Measurements from ENCODE around the gene MBP.
A peak's percentile ranks its signal among the peaks of the same experiment; 100 is the strongest.

Gene MBP

GRCh38 chr18:76984193-76985155 lies 148.1 kb downstream of the MBP start:
- Histone ChIP-seq H3K9me3 (no peaks in the 10 kb centered on the region), H3K27ac (no peak overlapping the region), H3K4me1 (ENCODE audit: control insufficient read depth in 1 of 2, insufficient read depth in 1 of 2, low read depth in 1 of 2, low read length in 1 of 2) (peaks cover 0 to 5% of the 10 kb centered on the region in 2 experiments), H3K4me3 (ENCODE audit: low read depth in 1 of 2, low read length in 1 of 2) (no peak overlapping the region), H3K36me3 (no peaks in the 10 kb centered on the region), H3K27me3 (no peaks in the 10 kb centered on the region)
- no peak for TF ChIP-seq CTCF (IDR thresholded peaks at IDR 0.05)

GRCh38 chr18:76983613-76984051 lies 149.0 kb downstream of the MBP start:
- Histone ChIP-seq H3K27me3 (no peaks in the 10 kb centered on the region), H3K27ac (no peak overlapping the region), H3K9me3 (no peaks in the 10 kb centered on the region), H3K36me3 (no peaks in the 10 kb centered on the region), H3K4me3 (ENCODE audit: low read depth in 1 of 2, low read length in 1 of 2) (no peak overlapping the region), H3K4me1 (ENCODE audit: control insufficient read depth in 1 of 2, insufficient read depth in 1 of 2, low read depth in 1 of 2, low read length in 1 of 2) (peaks cover 0 to 5% of the 10 kb centered on the region in 2 experiments)
- TF ChIP-seq CTCF (IDR thresholded peaks at IDR 0.05) = no peak

- Histone ChIP-seq H3K27ac (no peak overlapping the region), H3K4me3 (ENCODE audit: low read depth in 1 of 2, low read length in 1 of 2) (no peak overlapping the region), H3K36me3 (no peaks in the 10 kb centered on the region), H3K4me1 (ENCODE audit: control insufficient read depth in 1 of 2, insufficient read depth in 1 of 2, low read depth in 1 of 2, low read length in 1 of 2) (peaks cover 0 to 5% of the 10 kb centered on the region in 2 experiments), H3K27me3 (no peaks in the 10 kb centered on the region), H3K9me3 (no peaks in the 10 kb centered on the region)
- peak; percentile 91 for TF ChIP-seq CTCF (IDR thresholded peaks at IDR 0.05)
These were observed 149.6 kb downstream of the MBP start for GRCh38 chr18:76982841-76983583.

GRCh38 chr18:76982038-76982437 lies 150.5 kb downstream of the MBP start:
- no peak overlapping the region for H3K27ac ChIP-seq
- H3K9me3 ChIP-seq = no peaks in the 10 kb centered on the region
- H3K4me1 ChIP-seq (ENCODE audit: control insufficient read depth in 1 of 2, insufficient read depth in 1 of 2, low read depth in 1 of 2, low read length in 1 of 2) = peaks cover 0 to 5% of the 10 kb centered on the region in 2 experiments
- no peaks in the 10 kb centered on the region for H3K36me3 ChIP-seq
- TF ChIP-seq CTCF (IDR thresholded peaks at IDR 0.05) = no peak
- no peak overlapping the region for H3K4me3 ChIP-seq (ENCODE audit: low read depth in 1 of 2, low read length in 1 of 2)
- H3K27me3 ChIP-seq = no peaks in the 10 kb centered on the region

- Histone ChIP-seq H3K27me3 (no peaks in the 10 kb centered on the region), H3K4me1 (ENCODE audit: control insufficient read depth in 1 of 2, insufficient read depth in 1 of 2, low read depth in 1 of 2, low read length in 1 of 2) (peaks cover 0 to 5% of the 10 kb centered on the region in 2 experiments), H3K27ac (no peak overlapping the region), H3K4me3 (ENCODE audit: low read depth in 1 of 2, low read length in 1 of 2) (no peak overlapping the region), H3K9me3 (no peaks in the 10 kb centered on the region), H3K36me3 (no peaks in the 10 kb centered on the region)
- TF ChIP-seq CTCF (IDR thresholded peaks at IDR 0.05) = no peak
These were observed 151.1 kb downstream of the MBP start for GRCh38 chr18:76981396-76981968.

All from neutrophil (primary cell).